Measurements from ENCODE around the gene RAVER2. TPM values are rescaled to one million over a fixed set of nuclear protein-coding genes. Genes with fewer than 3 reads are reported as not detected.

RAVER2 gene
- total RNA-seq, 1 experiment from 2014 or later = 12.9 TPM

- DNase-seq = no peak
- Histone ChIP-seq H3K4me3 (ENCODE audit: low read depth, low read length) (no peak overlapping the region), H3K4me1 (peaks cover 6% of the 10 kb centered on the region; the same call in 1 of the 2 replicates), H3K36me3 (ENCODE audit: control insufficient read depth, insufficient read depth, low read length) (no peaks in the 10 kb centered on the region), H3K9me3 (no peaks in the 10 kb centered on the region), H3K27me3 (replicated peaks; ENCODE audit: control insufficient read depth, insufficient read depth, low read length) (no peaks in the 10 kb centered on the region)
- BruUV-seq (replicated peaks) = no TSS peak
- POLR2A ChIA-PET = no interaction called here
- CTCF ChIA-PET = no interaction called here
- no peak for TF ChIP-seq CTCF (IDR thresholded peaks at IDR 0.05; ENCODE audit: insufficient read depth in 1 of 2, low read depth in 1 of 2, low read length in 1 of 2, severe bottlenecking in 1 of 2, unreplicated experiment in 1 of 2)
- Mint-ChIP-seq H3K4me1 (ENCODE audit: low read depth, unreplicated experiment) (peaks cover 31% of the 10 kb centered on the region), H3K4me3 (ENCODE audit: unreplicated experiment) (no peak overlapping the region), H3K27me3 (ENCODE audit: insufficient read depth, unreplicated experiment) (no peaks in the 10 kb centered on the region), H3K36me3 (ENCODE audit: insufficient read depth, unreplicated experiment) (no peaks in the 10 kb centered on the region), H3K27ac (ENCODE audit: unreplicated experiment) (no peak overlapping the region), H3K9me3 (ENCODE audit: unreplicated experiment) (no peaks in the 10 kb centered on the region)
- intact Hi-C loops (cut with micrococcal nuclease; ENCODE audit: unreplicated experiment) = no loop called here
These were observed 6.0 kb downstream of the RAVER2 start for GRCh38 chr1:64750875-64751274.

- no peak for TF ChIP-seq CTCF (IDR thresholded peaks at IDR 0.05; ENCODE audit: insufficient read depth in 1 of 2, low read depth in 1 of 2, low read length in 1 of 2, severe bottlenecking in 1 of 2, unreplicated experiment in 1 of 2)
- Histone ChIP-seq H3K4me1 (peaks cover 6% of the 10 kb centered on the region; the same call in 1 of the 2 replicates), H3K27me3 (replicated peaks; ENCODE audit: control insufficient read depth, insufficient read depth, low read length) (no peaks in the 10 kb centered on the region), H3K36me3 (ENCODE audit: control insufficient read depth, insufficient read depth, low read length) (no peaks in the 10 kb centered on the region), H3K4me3 (ENCODE audit: low read depth, low read length) (no peak overlapping the region), H3K9me3 (no peaks in the 10 kb centered on the region)
- CTCF ChIA-PET = no interaction called here
- Mint-ChIP-seq H3K4me3 (ENCODE audit: unreplicated experiment) (no peak overlapping the region), H3K9me3 (ENCODE audit: unreplicated experiment) (no peaks in the 10 kb centered on the region), H3K27me3 (ENCODE audit: insufficient read depth, unreplicated experiment) (no peaks in the 10 kb centered on the region), H3K27ac (ENCODE audit: unreplicated experiment) (no peak overlapping the region), H3K4me1 (ENCODE audit: low read depth, unreplicated experiment) (peaks cover 25% of the 10 kb centered on the region), H3K36me3 (ENCODE audit: insufficient read depth, unreplicated experiment) (no peaks in the 10 kb centered on the region)
- DNase-seq = no peak
- POLR2A ChIA-PET = no interaction called here
- no TSS peak for BruUV-seq (replicated peaks)
- intact Hi-C loops (cut with micrococcal nuclease; ENCODE audit: unreplicated experiment) = no loop called here
These were observed 9.3 kb downstream of the RAVER2 start for GRCh38 chr1:64754173-64754572.

GRCh38 chr1:64755361-64755760 is 10.5 kb downstream of the RAVER2 start:
- no TSS peak for BruUV-seq (replicated peaks)
- CTCF ChIA-PET = no interaction called here
- TF ChIP-seq CTCF (IDR thresholded peaks at IDR 0.05; ENCODE audit: insufficient read depth in 1 of 2, low read depth in 1 of 2, low read length in 1 of 2, severe bottlenecking in 1 of 2, unreplicated experiment in 1 of 2) = no peak
- Mint-ChIP-seq H3K36me3 (ENCODE audit: insufficient read depth, unreplicated experiment) (no peaks in the 10 kb centered on the region), H3K4me3 (ENCODE audit: unreplicated experiment) (no peak overlapping the region), H3K4me1 (ENCODE audit: low read depth, unreplicated experiment) (peaks cover 29% of the 10 kb centered on the region), H3K27me3 (ENCODE audit: insufficient read depth, unreplicated experiment) (no peaks in the 10 kb centered on the region), H3K27ac (ENCODE audit: unreplicated experiment) (peak overlapping the region; percentile 76), H3K9me3 (ENCODE audit: unreplicated experiment) (no peaks in the 10 kb centered on the region)
- peaks cover 6% of the 10 kb centered on the region; the same call in 1 of the 2 replicates for H3K4me1 ChIP-seq
- H3K4me3 ChIP-seq (ENCODE audit: low read depth, low read length) = no peak overlapping the region
- H3K36me3 ChIP-seq (ENCODE audit: control insufficient read depth, insufficient read depth, low read length) = no peaks in the 10 kb centered on the region
- POLR2A ChIA-PET = no interaction called here
- intact Hi-C loops (cut with micrococcal nuclease; ENCODE audit: unreplicated experiment) = no loop called here
- H3K27me3 ChIP-seq (replicated peaks; ENCODE audit: control insufficient read depth, insufficient read depth, low read length) = no peaks in the 10 kb centered on the region
- no peak for DNase-seq
- H3K9me3 ChIP-seq = no peaks in the 10 kb centered on the region
